H7 (cell line): ENCODE results near the gene KANSL1. TPM values are rescaled to one million over a fixed set of nuclear protein-coding genes. Genes with fewer than 3 reads are reported as not detected.
"Not testable (repeated sequence)": the region's sequence is repeated elsewhere in the genome, so short reads cannot be mapped to it uniquely, and the experiment has no call there.

Experiments used
- DNase-seq: peaks from one replicate; pipeline ENCODE4 v3.0.0; 2012
- H3K27me3 ChIP-seq: 2 replicates; pipeline ENCODE4 v1.6.0; 2011; ENCODE audit warnings: mild to moderate bottlenecking, low read length; ENCODE audit not compliant: control insufficient read depth, insufficient read depth
- H3K36me3 ChIP-seq: replicated peaks from 2 replicates; pipeline ENCODE4 v1.5.1; 2011; ENCODE audit warnings: low read length; ENCODE audit not compliant: control insufficient read depth, insufficient read depth
- H3K4me3 ChIP-seq: 2 replicates; pipeline ENCODE4 v1.5.1; 2011; ENCODE audit warnings: low read depth, mild to moderate bottlenecking, control low read depth, low read length, moderate library complexity; ENCODE audit not compliant: insufficient read depth
- total RNA-seq: library from RNA; depleted of rRNA; stranded (reverse); fragments of >200 nt; shearing (Covaris generic); gene quantifications from 2 replicates; pipeline ENCODE4 v1.2.3, GENCODE V29; 2014

The KANSL1 gene
- total RNA-seq, 1 experiment from 2014 or later, result 35.2 TPM

GRCh38 chr17:46198233-46198632, 5.0 kb upstream of the KANSL1 start:
- Histone ChIP-seq H3K27me3 (no peaks in the 10 kb centered on the region), H3K36me3 (no peaks in the 10 kb centered on the region; the same call in none of the 2 replicates), H3K4me3 (no peak overlapping the region)
- DNase-seq, result no peak

- Histone ChIP-seq H3K36me3 (no peaks in the 10 kb centered on the region; the same call in none of the 2 replicates), H3K27me3 (no peaks in the 10 kb centered on the region), H3K4me3 (no peak overlapping the region)
- no peak for DNase-seq
These were observed 4.3 kb upstream of the KANSL1 start for GRCh38 chr17:46197530-46197929.

GRCh38 chr17:46195939-46196716, 2.9 kb upstream of the KANSL1 start:
- no peaks in the 10 kb centered on the region; the same call in 1 of the 2 replicates for H3K36me3 ChIP-seq
- DNase-seq, result no peak
- no peaks in the 10 kb centered on the region for H3K27me3 ChIP-seq
- H3K4me3 ChIP-seq, result no peak overlapping the region

GRCh38 chr17:46195217-46195855, 2.1 kb upstream of the KANSL1 start:
- DNase-seq, result no peak
- no peaks in the 10 kb centered on the region; the same call in 1 of the 2 replicates for H3K36me3 ChIP-seq
- H3K27me3 ChIP-seq, result no peaks in the 10 kb centered on the region
- no peak overlapping the region for H3K4me3 ChIP-seq

GRCh38 chr17:46194393-46195216, 1.4 kb upstream of the KANSL1 start:
- Histone ChIP-seq H3K4me3 (peak overlapping the region; percentile 82; the same call in 1 of the 2 replicates), H3K36me3 (no peaks in the 10 kb centered on the region; the same call in 1 of the 2 replicates), H3K27me3 (no peaks in the 10 kb centered on the region)
- peak; percentile 60 for DNase-seq

- Histone ChIP-seq H3K36me3 (no peaks in the 10 kb centered on the region; the same call in 1 of the 2 replicates), H3K27me3 (no peaks in the 10 kb centered on the region), H3K4me3 (peak overlapping the region; percentile 82)
- DNase-seq, result peak; percentile 98
These were observed 580 bp upstream of the KANSL1 start for GRCh38 chr17:46193626-46194392.

GRCh38 chr17:46192439-46193150, 634 bp downstream of the KANSL1 start:
- Histone ChIP-seq H3K27me3 (no peaks in the 10 kb centered on the region), H3K36me3 (no peaks in the 10 kb centered on the region; the same call in 1 of the 2 replicates), H3K4me3 (peak overlapping the region; percentile 83)
- peak; percentile 91 for DNase-seq

- H3K27me3 ChIP-seq, result no peaks in the 10 kb centered on the region
- H3K36me3 ChIP-seq, result no peaks in the 10 kb centered on the region; the same call in 1 of the 2 replicates
- no peak for DNase-seq
- H3K4me3 ChIP-seq, result peak overlapping the region; percentile 83
These were observed 1.1 kb downstream of the KANSL1 start for GRCh38 chr17:46192189-46192438.

- H3K27me3 ChIP-seq, result no peaks in the 10 kb centered on the region
- DNase-seq, result peak; percentile 78
- H3K4me3 ChIP-seq, result peak overlapping the region; percentile 83
These were observed 1.7 kb downstream of the KANSL1 start for GRCh38 chr17:46191322-46192188.

GRCh38 chr17:46190763-46191162, 2.5 kb downstream of the KANSL1 start:
- no peaks in the 10 kb centered on the region for H3K36me3 ChIP-seq
- H3K27me3 ChIP-seq, result no peaks in the 10 kb centered on the region
- no peak for DNase-seq
- no peak overlapping the region for H3K4me3 ChIP-seq

More at GRCh38 chr17:46191322-46192188, 1.7 kb downstream of the KANSL1 start:
- H3K36me3 ChIP-seq, result no peaks in the 10 kb centered on the region

- not testable (repeated sequence) for H3K27me3 ChIP-seq, H3K36me3 ChIP-seq, H3K4me3 ChIP-seq
- DNase-seq, result peak; percentile 42
These were observed 6.4 kb downstream of the KANSL1 start for GRCh38 chr17:46186827-46187235.

- H3K4me3 ChIP-seq, result no peak overlapping the region
- no peaks in the 10 kb centered on the region for H3K36me3 ChIP-seq
- DNase-seq, result no peak
- H3K27me3 ChIP-seq, result no peaks in the 10 kb centered on the region
These were observed 8.5 kb downstream of the KANSL1 start for GRCh38 chr17:46184696-46185095.

GRCh38 chr17:46183383-46183782, 9.8 kb downstream of the KANSL1 start:
- not testable (repeated sequence) for DNase-seq, H3K4me3 ChIP-seq, H3K27me3 ChIP-seq, H3K36me3 ChIP-seq
